ENCODE results near the gene GABRB3. TPM values are rescaled to one million over a fixed set of nuclear protein-coding genes. Genes with fewer than 3 reads are reported as not detected.

GABRB3 gene
- total and polyA plus RNA-seq, 2 of the 8 experiments (the other 6 are each of a cell fraction or from before 2014, with no cell fraction given), result 98.8 to 163 TPM

GRCh38 chr15:26644948-26645347 lies 127.9 kb downstream of the GABRB3 start:
- H3K9me3 ChIP-seq (ENCODE audit: insufficient read depth in 2 of 2, low read depth in 1 of 2, low read length in 1 of 2), result no peaks in the 10 kb centered on the region
- no peak overlapping the region for H3K4ac ChIP-seq (replicated peaks; ENCODE audit: insufficient read length, low read depth, low read length)
- POLR2A ChIA-PET (ENCODE audit: partially characterized antibody), result no interaction called here

More at GRCh38 chr15:26644948-26645347, 127.9 kb downstream of the GABRB3 start:
- Histone ChIP-seq H2AFZ (ENCODE audit: low read length) (no peak overlapping the region), H3K4me2 (ENCODE audit: insufficient read depth in 1 of 2, low read depth in 2 of 2, low read length in 2 of 2) (no peak overlapping the region), H3K36me3 (ENCODE audit: control insufficient read depth in 2 of 4, insufficient read depth in 4 of 4, low read length in 3 of 4) (peaks cover 0 to 2% (median 0%) of the 10 kb centered on the region in 4 experiments; a peak in 3 of 8 replicates), H3K79me2 (ENCODE audit: control insufficient read depth in 1 of 2, insufficient read depth in 2 of 2, low read length in 2 of 2) (peaks cover 0 to 84% of the 10 kb centered on the region in 2 experiments; a peak in 2 of 4 replicates), H2BK15ac (ENCODE audit: low read length) (no peak overlapping the region), H3K4me1 (replicated peaks in 1 of 4; ENCODE audit: control insufficient read depth in 3 of 4, insufficient read depth in 4 of 4, low read length in 3 of 4) (peaks cover 0 to 8% (median under 1%) of the 10 kb centered on the region in 4 experiments; a peak in 3 of 7 replicates), H3K9ac (replicated peaks in 1 of 4; ENCODE audit: extremely low read depth in 1 of 4, low read depth in 3 of 4, low read length in 3 of 4) (no peak overlapping the region), H3K18ac (ENCODE audit: extremely low read depth, low read length) (no peak overlapping the region), H4K91ac (replicated peaks; ENCODE audit: insufficient read length, low read length) (no peak overlapping the region), H3K27ac (ENCODE audit: low read depth, low read length) (no peak overlapping the region), H2AK5ac (ENCODE audit: low read depth, low read length) (no peak overlapping the region), H3K27me3 (replicated peaks in 1 of 4; ENCODE audit: control insufficient read depth in 3 of 4, extremely low read depth in 1 of 4, insufficient read depth in 3 of 4, low read length in 3 of 4) (no peaks in the 10 kb centered on the region), H3K14ac (ENCODE audit: insufficient read length) (no peak overlapping the region), H3K56ac (replicated peaks; ENCODE audit: insufficient read length, low read depth, low read length) (no peak overlapping the region), H2BK12ac (ENCODE audit: low read depth, low read length) (no peak overlapping the region), H3K4me3 (ENCODE audit: extremely low read depth in 1 of 4, insufficient read depth in 2 of 4, low read depth in 3 of 4, low read length in 4 of 4) (no peak overlapping the region), H2BK120ac (replicated peaks; ENCODE audit: low read depth, low read length) (no peak overlapping the region), H2BK20ac (ENCODE audit: low read length) (no peak overlapping the region), H4K5ac (ENCODE audit: insufficient read length, low read depth, low read length) (no peak overlapping the region), H2BK5ac (ENCODE audit: low read depth, low read length) (no peak overlapping the region), H4K20me1 (replicated peaks in 1 of 2; ENCODE audit: control insufficient read depth in 1 of 2, insufficient read depth in 2 of 2, low read length in 2 of 2) (peaks cover 0 to 5% of the 10 kb centered on the region in 2 experiments), H3K79me1 (ENCODE audit: low read depth, low read length) (peaks cover 16% of the 10 kb centered on the region), H3K23me2 (ENCODE audit: low read depth, low read length) (peaks cover 2% of the 10 kb centered on the region; the same call in 1 of the 2 replicates), H4K8ac (ENCODE audit: extremely low read depth, insufficient read depth, low read length) (no peak overlapping the region), H3K23ac (ENCODE audit: insufficient read length) (no peak overlapping the region)
- no peak for TF ChIP-seq TBP (IDR thresholded peaks at IDR 0.05; ENCODE audit: low read depth, low read length)
- TF ChIP-seq SRF (IDR thresholded peaks at IDR 0.05; ENCODE audit: low read depth, low read length), result no peak
- no peak for TF ChIP-seq CBX5 (IDR thresholded peaks at IDR 0.05; ENCODE audit: low read depth, low read length)
- no peak for TF ChIP-seq NANOG (IDR thresholded peaks at IDR 0.05; ENCODE audit: insufficient read depth, low read depth, low read length, poor library complexity, severe bottlenecking)
- TF ChIP-seq CTBP2 (IDR thresholded peaks at IDR 0.05; ENCODE audit: borderline replicate concordance, insufficient read depth, insufficient read length, low read length), result no peak
- no peak for TF ChIP-seq RAD21 (IDR thresholded peaks at IDR 0.05 in 1 of 2, conservative IDR thresholded peaks at IDR 0.05 in 1 of 2; ENCODE audit: low read depth in 2 of 2, low read length in 2 of 2)
- no peak for TF ChIP-seq YY1 (IDR thresholded peaks at IDR 0.05; ENCODE audit: low read depth, low read length)
- TF ChIP-seq CHD1 (IDR thresholded peaks at IDR 0.05; ENCODE audit: low read depth, low read length), result no peak
- TF ChIP-seq PHF8 (conservative IDR thresholded peaks at IDR 0.05; ENCODE audit: low read depth, low read length), result no peak
- no peak for TF ChIP-seq BCL11A (IDR thresholded peaks at IDR 0.05; ENCODE audit: low read depth in 2 of 2, low read length in 2 of 2)
- TF ChIP-seq RNF2 (IDR thresholded peaks at IDR 0.05; ENCODE audit: borderline replicate concordance, low read depth, low read length, missing control alignments, poor library complexity, severe bottlenecking), result no peak
- FAIRE-seq (no peak), DNase-seq (ENCODE audit: low read depth in 1 of 2, low spot score in 2 of 2) (no peak)
- 88% methylated on average over 7 of the region's 9 CpGs; no CpG with 5 or more reads in 1 of the 2 experiments for WGBS, 2 experiments (ENCODE audit: extremely low coverage in 1 of 2, insufficient coverage in 1 of 2, insufficient read length in 1 of 2, insufficient replicate concordance in 2 of 2, low coverage in 1 of 2, low lambda C conversion rate in 2 of 2, missing lambda C conversion rate in 1 of 2)
- CTCF ChIA-PET (ENCODE audit: partially characterized antibody), result interaction anchor here (0.5 to 1.2 kb wide), 3 partner anchors 12 to 86 kb away, joined by 3 to 4 read pairs (median 3); no protein-coding TSS in a partner anchor

Data from H1 (cell line).